Vagina (tissue), 2 donors: ENCODE data around the gene ABCC8. TPM values are rescaled to one million over a fixed set of nuclear protein-coding genes. Genes with fewer than 3 reads are reported as not detected.
A peak's percentile ranks its signal among the peaks of the same experiment; 100 is the strongest.

Experiments
- DNase-seq, 2 donors: peaks; one replicate each; pipeline ENCODE4 v3.0.0-alpha.2; 2017; ENCODE audit errors: extremely low spot score in 2 of 2
- H3K27ac ChIP-seq: fragments of 200-600 bp; sonication (generic); one replicate; pipeline ENCODE4 v1.5.1; 2019
- H3K27me3 ChIP-seq: fragments of 200-600 bp; sonication (generic); one replicate; pipeline ENCODE4 v1.5.1; 2019
- H3K36me3 ChIP-seq, 2 donors: fragments of 200-600 bp; sonication (generic); one replicate each; pipeline ENCODE4 v1.5.1; 2017 to 2019
- H3K4me1 ChIP-seq: fragments of 200-600 bp; sonication (generic); one replicate; pipeline ENCODE4 v1.5.1; 2019
- H3K4me3 ChIP-seq, 2 donors: fragments of 200-600 bp; sonication (generic); 1 replicate in 1 of 2; 2 replicates in 1 of 2; pipeline ENCODE4 v1.5.1; 2016 to 2019
- H3K9me3 ChIP-seq: fragments of 200-600 bp; sonication (generic); one replicate; pipeline ENCODE4 v1.5.1; 2019
- POLR2A ChIP-seq, 2 donors: fragments of 450-650 bp; IDR thresholded peaks; one replicate each; pipeline ENCODE4 v1.6.1; 2017; ENCODE audit warnings: antibody characterized with exemption in 2 of 2, mild to moderate bottlenecking in 2 of 2, moderate library complexity in 2 of 2
- POLR2AphosphoS5 ChIP-seq, 2 donors: sonication (generic); formaldehyde crosslinking; IDR thresholded peaks; one replicate each; pipeline ENCODE4 v1.9.0; 2017; ENCODE audit warnings: antibody characterized with exemption in 2 of 2, mild to moderate bottlenecking in 2 of 2, low read depth in 1 of 2; ENCODE audit not compliant: insufficient read depth in 1 of 2
- intact Hi-C: fragments of 100-400 bp; cut with DNase I; formaldehyde crosslinking; loops from one replicate; pipeline ENCODE4 v1.15.1; 2023
- total RNA-seq: library from RNA; depleted of rRNA; stranded (reverse); fragments of >200 nt; gene quantifications from one replicate; pipeline ENCODE4 v1.2.3, GENCODE V29; 2016
- TF ChIP-seq, protein P1 (sequence below), 3 experiments: fragments of 450-650 bp in 2 of 3; fragments of 200-600 bp in 1 of 3; sonication (generic) in 1 of 3; IDR thresholded peaks; one replicate each; pipeline ENCODE4 v1.5.1; 2017 to 2019; ENCODE audit warnings: antibody characterized with exemption in 3 of 3, mild to moderate bottlenecking in 2 of 3, moderate library complexity in 2 of 3

Gene ABCC8
- total RNA-seq, 1 donor from 2014 or later, result 13.0 TPM

GRCh38 chr11:17479284-17480214, 2.9 kb upstream of the ABCC8 start:
- H3K36me3 ChIP-seq, result no peaks in the 10 kb centered on the region
- no peak for DNase-seq
- H3K4me1 ChIP-seq, result no peaks in the 10 kb centered on the region
- H3K4me3 ChIP-seq, result no peak overlapping the region
- intact Hi-C loops, result no loop called here
- TF ChIP-seq POLR2A (IDR thresholded peaks at IDR 0.05) (no peak), POLR2AphosphoS5 (IDR thresholded peaks at IDR 0.05; ENCODE audit: insufficient read depth in 1 of 2, low read depth in 1 of 2) (no peak)
- TF ChIP-seq, protein P1, sequence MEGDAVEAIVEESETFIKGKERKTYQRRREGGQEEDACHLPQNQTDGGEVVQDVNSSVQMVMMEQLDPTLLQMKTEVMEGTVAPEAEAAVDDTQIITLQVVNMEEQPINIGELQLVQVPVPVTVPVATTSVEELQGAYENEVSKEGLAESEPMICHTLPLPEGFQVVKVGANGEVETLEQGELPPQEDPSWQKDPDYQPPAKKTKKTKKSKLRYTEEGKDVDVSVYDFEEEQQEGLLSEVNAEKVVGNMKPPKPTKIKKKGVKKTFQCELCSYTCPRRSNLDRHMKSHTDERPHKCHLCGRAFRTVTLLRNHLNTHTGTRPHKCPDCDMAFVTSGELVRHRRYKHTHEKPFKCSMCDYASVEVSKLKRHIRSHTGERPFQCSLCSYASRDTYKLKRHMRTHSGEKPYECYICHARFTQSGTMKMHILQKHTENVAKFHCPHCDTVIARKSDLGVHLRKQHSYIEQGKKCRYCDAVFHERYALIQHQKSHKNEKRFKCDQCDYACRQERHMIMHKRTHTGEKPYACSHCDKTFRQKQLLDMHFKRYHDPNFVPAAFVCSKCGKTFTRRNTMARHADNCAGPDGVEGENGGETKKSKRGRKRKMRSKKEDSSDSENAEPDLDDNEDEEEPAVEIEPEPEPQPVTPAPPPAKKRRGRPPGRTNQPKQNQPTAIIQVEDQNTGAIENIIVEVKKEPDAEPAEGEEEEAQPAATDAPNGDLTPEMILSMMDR (IDR thresholded peaks at IDR 0.05), result no peak
- H3K27me3 ChIP-seq, result no peaks in the 10 kb centered on the region
- no peaks in the 10 kb centered on the region for H3K9me3 ChIP-seq
- H3K27ac ChIP-seq, result no peak overlapping the region

DNA sequence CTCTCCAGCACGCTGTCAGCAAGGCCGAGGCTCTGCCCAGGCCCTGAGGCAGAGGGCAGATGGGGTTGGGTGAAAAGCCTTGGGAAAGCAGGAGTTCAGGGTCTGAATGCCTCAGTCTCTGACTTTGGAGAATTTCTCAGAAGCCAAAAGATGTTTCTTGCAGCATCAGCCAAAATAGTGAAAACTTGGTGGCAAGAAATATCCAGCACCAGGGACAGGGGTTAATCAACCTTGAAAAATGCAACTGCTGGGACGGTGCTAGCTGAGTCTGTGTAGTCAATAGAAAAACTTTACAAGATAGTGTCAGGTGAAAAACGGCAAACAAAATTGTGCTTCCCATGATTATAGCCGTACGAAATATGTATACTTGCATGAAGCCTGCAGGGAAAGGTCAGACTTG, 1.4 kb upstream of the ABCC8 start:
- intact Hi-C loops, result no loop called here
- Histone ChIP-seq H3K27ac (no peak overlapping the region), H3K9me3 (no peaks in the 10 kb centered on the region), H3K27me3 (no peaks in the 10 kb centered on the region), H3K4me3 (no peak overlapping the region), H3K36me3 (no peaks in the 10 kb centered on the region), H3K4me1 (no peaks in the 10 kb centered on the region)
- no peak for TF ChIP-seq POLR2A (IDR thresholded peaks at IDR 0.05)
- TF ChIP-seq, protein P1 (IDR thresholded peaks at IDR 0.05), result no peak
- no peak for TF ChIP-seq POLR2AphosphoS5 (IDR thresholded peaks at IDR 0.05; ENCODE audit: insufficient read depth in 1 of 2, low read depth in 1 of 2)
- DNase-seq, result no peak

- H3K27ac ChIP-seq, result no peak overlapping the region
- no peak overlapping the region for H3K4me3 ChIP-seq
- no peak for DNase-seq
- H3K27me3 ChIP-seq, result no peaks in the 10 kb centered on the region
- intact Hi-C loops, result no loop called here
- TF ChIP-seq POLR2A (IDR thresholded peaks at IDR 0.05) (no peak), POLR2AphosphoS5 (IDR thresholded peaks at IDR 0.05; ENCODE audit: insufficient read depth in 1 of 2, low read depth in 1 of 2) (no peak)
- TF ChIP-seq, protein P1 (IDR thresholded peaks at IDR 0.05), result no peak
- H3K36me3 ChIP-seq, result no peaks in the 10 kb centered on the region
- no peaks in the 10 kb centered on the region for H3K4me1 ChIP-seq
- no peaks in the 10 kb centered on the region for H3K9me3 ChIP-seq
These were observed 716 bp upstream of the ABCC8 start for GRCh38 chr11:17477361-17477760.

DNA sequence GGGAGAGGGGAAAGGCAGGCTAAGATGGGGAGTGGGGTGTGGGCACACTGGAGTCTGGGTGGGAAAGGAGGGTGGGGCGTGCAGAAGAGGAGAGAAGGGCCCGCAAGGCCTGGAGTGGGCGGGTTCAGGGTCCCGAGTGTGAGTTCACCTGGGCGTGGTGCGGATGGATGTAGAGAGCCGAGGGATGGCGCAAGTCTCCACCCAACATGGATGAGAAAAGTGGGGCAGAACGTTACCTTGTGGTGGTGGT, 364 bp upstream of the ABCC8 start:
- Histone ChIP-seq H3K4me1 (no peaks in the 10 kb centered on the region), H3K27ac (no peak overlapping the region), H3K36me3 (no peaks in the 10 kb centered on the region), H3K4me3 (no peak overlapping the region), H3K27me3 (no peaks in the 10 kb centered on the region), H3K9me3 (no peaks in the 10 kb centered on the region)
- intact Hi-C loops, result no loop called here
- TF ChIP-seq POLR2AphosphoS5 (IDR thresholded peaks at IDR 0.05; ENCODE audit: insufficient read depth in 1 of 2, low read depth in 1 of 2) (no peak), POLR2A (IDR thresholded peaks at IDR 0.05) (no peak)
- TF ChIP-seq, protein P1 (IDR thresholded peaks at IDR 0.05), result no peak
- DNase-seq, result no peak

DNA sequence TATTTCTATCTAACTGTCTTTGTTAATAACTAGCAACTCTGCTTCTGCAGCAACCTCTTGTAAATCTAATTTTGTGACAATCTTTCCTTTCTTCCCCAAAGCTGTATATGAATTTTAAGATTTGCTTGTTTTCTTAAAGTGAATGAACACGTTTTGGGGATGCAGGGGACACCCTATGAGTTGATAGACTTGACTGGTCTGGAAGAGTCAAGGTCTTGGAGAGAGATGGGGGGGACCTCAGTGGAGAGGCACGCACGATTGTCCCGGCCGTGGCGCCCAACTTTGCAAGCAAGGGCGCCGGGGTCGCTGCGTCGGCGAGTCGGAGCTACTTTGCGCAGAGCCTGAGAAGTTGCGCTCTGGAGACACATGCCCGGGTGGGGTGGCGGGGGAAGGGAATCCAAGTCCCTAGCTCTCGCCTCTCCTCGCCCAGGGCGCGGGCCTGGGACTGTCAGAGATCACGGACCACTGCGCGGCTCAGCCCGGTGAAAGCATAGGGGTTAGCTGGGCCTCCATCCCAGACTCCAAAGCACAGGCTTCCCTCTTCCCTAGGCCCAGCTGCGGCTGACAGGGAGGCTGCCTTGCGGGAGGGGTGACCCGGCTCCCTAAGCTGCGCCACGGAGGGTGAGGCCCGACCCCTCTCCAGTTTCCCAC, 854 bp downstream of the ABCC8 start:
- no peak for DNase-seq
- Histone ChIP-seq H3K4me1 (no peaks in the 10 kb centered on the region), H3K36me3 (no peaks in the 10 kb centered on the region), H3K27me3 (no peaks in the 10 kb centered on the region), H3K9me3 (no peaks in the 10 kb centered on the region), H3K4me3 (peak overlapping the region; percentile 42 to 44), H3K27ac (no peak overlapping the region)
- intact Hi-C loops, result no loop called here
- TF ChIP-seq POLR2A (IDR thresholded peaks at IDR 0.05) (no peak), POLR2AphosphoS5 (IDR thresholded peaks at IDR 0.05; ENCODE audit: insufficient read depth in 1 of 2, low read depth in 1 of 2) (no peak)
- TF ChIP-seq, protein P1 (IDR thresholded peaks at IDR 0.05), result no peak
